CD4-positive, alpha-beta T cell treated with Interleukin-1 beta for 1 hour (primary cell): ENCODE results near the gene ZXDC.

Experiments used
- DNase-seq, 2 donors: peaks; one replicate each; pipeline ENCODE4 v3.0.0-alpha.2; 2020 to 2022

The ZXDC gene

DNA sequence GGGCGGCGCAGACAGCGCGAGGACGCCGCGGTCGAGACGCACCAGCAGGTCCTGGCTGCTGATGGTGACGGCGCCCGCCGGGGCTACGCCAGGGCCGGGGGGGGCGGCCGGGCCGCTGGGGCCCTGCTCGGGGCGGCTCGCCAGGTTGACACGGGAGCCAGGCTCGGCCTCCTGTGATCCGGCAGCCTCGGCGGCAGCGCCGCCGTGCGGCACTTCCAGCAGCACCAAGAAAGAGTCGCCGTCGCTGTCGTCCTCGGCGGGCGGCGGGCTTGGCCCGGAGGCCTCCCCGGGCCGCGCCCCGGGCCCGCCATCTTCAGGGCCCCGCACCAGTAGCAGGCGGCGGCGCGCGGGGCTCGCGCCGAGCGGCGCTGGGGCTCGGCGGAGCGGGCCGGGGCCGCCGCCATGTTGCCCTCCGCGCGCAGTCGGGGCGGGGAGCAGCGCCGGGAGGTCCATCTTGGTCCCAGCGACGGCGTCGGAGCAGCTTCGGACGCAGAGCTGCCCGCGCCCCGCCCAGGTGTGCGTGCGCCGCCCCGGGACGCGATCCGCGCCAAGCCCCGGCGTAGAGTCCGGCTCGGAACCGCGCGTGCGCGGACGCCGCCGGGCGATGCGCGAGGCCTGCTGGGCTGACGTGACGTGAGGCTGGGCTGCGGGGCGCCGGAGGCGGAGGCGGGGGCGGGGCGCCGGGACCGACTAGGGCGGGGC lies at the start of gene ZXDC:
ZXDC (minus strand) TSS at position 479 of the 702 bp plus-strand sequence; CDS start at position 453, 26 bp downstream.
- peak; percentile 94 to 96 for DNase-seq

DNA sequence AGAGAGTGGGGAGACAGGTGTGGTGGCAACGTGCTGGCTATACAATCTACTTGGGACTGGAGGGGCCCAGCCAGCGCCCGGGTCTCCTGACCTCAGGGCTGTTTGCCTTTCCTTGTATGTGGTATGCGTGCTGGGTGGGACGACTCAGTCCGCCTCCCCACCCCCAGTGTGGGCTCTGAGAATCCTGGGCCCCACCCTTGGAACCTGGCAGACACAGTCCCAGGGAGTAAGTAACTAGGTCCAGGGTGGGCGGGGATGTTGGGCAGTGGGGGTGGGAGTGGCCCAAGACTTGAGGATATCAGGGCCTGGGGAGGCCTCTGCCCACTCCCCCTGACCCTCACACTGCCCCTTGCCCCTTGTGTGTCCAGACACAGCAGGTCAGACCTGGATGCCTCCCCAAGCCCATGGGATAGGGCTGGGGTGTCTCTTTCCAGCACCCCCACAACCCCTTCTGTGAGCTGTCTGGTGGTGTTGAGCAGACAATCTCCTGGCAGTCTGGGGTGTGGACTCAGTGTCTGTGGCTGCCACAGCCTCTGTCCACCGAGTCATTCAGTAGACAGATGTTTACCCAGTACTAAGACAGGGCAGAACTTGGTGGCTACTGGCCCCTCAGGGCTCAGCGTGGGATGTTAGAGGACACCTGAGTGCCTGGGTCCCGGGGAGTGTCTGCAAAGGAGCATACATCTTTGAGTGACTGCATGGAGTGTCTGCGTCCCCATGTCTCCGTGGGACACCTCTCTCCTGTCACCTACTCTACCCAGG lies 49.6 kb upstream of the ZXDC start:
- no peak for DNase-seq

DNA sequence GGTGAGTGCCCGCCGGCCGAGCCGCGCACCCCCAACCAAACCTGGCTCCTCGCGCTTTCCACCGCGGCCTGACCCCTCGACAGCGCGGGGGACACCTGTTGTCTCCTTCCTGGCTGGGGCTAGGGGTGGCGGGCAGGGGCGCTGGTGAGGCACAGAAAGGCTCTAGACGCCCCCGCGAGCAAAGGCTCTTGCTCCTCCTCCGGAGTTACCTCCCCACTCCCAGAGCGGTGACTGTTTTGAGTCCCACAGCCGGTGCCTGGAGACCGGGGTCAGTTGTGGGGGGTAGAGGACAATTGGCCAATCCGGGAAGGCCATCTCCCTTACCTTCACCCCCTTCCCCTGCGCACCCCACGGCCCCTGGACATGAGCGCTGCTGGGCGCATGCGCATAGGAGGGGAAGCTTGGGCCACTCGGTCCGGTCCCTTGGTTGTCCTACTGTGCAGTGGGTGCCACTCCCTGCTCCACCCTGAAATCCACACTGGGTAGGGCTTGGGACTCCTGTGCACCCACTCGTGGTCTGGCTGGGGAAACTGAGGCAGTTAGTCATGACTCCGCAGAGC lies 48.8 kb upstream of the ZXDC start:
- DNase-seq: no peak

GRCh38 chr3:126523745-126524428 lies 48.2 kb upstream of the ZXDC start, which contains the start of gene CHST13:
CHST13 (plus strand) TSS chr3:126524155; CDS start chr3:126524333, 178 bp downstream.
- DNase-seq: peak in 1 of 2 donors; percentile 26

GRCh38 chr3:126522363-126522788 lies 46.7 kb upstream of the ZXDC start:
- peak; percentile 22 to 38 for DNase-seq

DNA sequence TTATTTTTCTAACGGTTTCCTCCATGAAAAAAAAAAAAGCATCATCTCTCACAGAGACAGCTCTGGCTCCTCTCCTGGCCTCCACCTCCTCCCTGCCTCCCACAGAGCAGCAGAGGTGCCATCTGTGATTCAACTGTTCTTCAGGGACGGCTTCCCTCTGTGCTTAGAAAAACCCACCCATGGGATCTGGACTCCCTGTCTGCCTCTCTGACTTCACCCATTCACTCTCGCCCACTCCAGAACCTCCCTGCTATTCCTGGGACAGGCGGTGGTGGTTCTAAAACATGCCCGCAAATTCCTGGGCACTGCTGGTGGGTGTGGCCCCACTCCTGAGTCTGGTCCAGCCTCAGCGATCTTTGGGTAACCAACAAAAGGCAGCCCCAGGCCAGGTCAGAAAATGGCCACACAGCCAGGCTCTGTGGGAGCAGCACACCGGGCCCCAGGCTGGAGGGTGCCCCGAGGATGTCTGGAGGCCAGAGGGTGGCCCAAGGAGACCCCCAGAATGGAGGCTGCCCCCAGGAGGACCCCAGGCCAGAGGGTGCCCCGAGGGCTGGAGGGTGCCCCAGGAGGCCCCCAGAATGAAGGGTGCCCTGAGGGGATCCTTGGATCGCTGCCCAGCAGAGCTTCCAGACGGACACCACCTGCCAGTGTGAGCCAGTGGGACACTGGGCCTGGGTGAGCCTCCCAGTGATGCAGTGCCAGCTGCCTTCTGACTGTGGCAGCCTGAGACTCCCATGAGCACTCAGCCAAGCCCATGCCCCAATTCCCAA lies 45.6 kb upstream of the ZXDC start:
- no peak for DNase-seq

GRCh38 chr3:126519506-126520455 lies 44.1 kb upstream of the ZXDC start:
- DNase-seq: no peak

GRCh38 chr3:126518779-126519177 lies 43.1 kb upstream of the ZXDC start:
- DNase-seq: no peak

DNA sequence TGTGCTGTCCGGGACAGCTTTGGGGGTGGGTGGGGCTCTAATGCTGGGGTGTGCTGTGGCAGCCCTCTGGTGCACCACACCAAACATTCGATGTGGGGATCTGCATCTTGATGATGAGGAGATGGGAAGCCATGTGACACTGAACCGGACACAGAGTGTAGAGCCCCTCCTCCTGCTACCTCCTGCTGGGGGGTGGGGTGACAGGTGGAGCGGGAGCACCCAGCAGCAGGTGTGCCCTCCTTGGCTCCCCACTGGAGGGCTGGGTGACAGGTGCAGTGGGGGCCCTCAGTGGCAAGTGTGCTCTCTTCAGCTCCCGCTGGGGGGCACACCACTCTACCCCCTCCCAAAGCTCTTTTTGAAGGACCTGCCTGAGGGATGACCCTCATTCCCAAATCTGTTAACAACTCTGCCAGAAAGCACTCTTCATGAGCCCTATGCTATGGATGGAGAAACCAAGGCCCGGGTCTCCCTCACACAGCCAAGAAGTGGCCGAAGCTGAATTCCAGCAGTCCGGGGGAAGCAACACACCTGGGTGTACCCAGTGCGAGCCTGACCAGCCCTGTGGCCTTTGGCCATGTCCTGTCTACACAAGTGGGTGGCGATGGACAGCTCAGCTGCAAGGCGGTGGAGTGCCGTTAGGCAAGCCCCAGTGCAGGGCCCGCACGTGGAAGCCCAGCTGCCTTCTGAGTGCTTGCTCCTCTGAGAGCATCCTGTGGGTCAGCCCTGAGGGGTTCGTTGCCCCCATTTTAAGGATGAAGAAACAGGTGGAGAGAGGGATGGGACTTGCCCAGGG lies 42.5 kb upstream of the ZXDC start:
- DNase-seq: no peak

- no peak for DNase-seq
Observed at GRCh38 chr3:126517291-126517951, 41.7 kb upstream of the ZXDC start, which contains the start of gene UROC1. UROC1 (minus strand) TSS chr3:126517773; CDS start chr3:126517719, 54 bp downstream.

DNA sequence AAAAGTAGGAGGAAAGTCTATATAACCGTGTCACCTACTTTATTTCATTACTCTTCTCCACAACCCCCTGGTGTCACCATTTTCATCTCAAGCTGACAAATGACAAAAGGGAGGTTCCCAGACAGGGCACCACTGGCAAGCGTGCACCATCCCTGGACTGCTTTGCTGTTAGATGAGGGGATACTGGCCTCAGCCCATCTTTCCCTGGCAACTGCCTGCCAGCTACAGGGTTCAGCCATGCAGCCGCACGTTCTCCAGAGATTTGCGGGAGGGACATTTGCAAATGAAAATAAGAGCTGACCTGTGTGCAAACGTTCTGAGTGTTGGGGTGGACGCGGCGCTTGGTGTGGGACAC lies 41.2 kb upstream of the ZXDC start:
- DNase-seq: no peak

DNA sequence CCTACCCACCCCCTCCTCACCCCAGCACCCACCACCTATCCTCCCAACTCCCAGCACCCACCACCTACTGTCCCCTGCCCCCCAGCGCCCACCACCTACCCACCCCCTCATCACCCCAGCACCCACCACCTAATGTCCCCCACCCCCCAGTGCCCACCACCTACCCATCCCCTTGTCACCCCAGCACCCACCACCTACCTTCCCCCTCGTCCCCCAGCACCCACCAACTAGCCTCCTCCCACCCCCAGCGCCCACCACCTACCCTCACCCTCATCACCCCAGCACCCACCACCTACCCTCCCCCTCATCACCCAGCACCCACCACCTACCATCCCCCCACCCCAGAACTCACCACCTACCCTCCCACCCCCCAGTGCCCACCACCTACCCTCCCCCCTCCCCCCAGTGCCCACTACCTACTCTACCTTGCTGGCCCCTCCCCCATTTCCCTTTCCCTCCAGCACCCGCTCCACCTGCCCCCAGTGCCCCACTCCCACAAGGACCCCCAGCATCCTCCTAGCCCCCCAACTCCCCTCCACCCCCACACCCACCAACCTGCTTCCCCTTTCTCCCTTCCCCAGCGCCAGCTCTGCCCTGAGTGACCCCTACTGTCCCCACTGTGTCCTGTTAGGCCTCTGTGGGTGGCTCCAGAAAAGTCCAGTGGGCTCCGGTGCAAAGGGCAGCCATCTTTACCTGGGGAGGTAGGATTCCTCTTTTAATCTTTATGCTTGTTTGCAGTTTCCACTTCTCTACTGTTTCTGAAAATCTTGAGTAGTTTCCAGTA lies 40.7 kb upstream of the ZXDC start:
- DNase-seq: no peak

- DNase-seq: no peak
Observed at GRCh38 chr3:126515066-126515706, 39.5 kb upstream of the ZXDC start.

- DNase-seq: no peak
Observed at GRCh38 chr3:126514161-126514560, 38.5 kb upstream of the ZXDC start.

DNA sequence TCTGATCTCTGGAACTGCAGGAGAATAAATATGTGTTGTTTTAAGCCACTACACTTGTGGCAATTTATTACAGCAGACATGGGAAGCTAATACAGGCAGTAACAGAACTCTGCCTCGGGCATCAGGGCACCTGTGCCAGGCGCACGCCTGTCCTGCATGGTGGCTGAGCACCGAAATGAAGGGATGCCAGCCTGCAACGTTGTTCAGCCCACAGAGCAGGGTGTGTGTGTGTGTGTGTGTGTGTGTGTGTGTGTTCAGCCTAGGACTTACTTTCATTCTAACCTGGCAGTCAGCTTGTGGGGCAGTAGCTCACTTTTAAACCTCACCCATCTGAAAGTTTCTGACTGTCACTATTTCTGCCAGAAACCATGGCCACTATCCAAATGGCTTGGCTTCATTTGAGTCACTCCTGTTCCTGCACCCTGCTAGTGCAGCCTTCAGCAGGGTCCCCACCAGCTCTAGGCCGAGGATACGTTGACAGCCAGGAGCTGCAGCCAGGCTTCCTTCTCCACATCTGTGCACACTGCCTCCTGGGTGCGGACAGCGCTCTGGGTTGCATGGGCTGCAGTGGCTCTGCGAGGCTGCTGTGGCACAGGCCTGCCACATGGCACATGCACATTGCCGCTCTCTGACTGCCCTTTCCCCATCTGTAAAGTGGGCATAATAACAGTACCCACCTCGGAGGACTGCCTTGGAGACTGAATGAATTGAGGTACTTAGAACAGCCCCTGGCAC lies 37.4 kb upstream of the ZXDC start:
- no peak for DNase-seq

DNA sequence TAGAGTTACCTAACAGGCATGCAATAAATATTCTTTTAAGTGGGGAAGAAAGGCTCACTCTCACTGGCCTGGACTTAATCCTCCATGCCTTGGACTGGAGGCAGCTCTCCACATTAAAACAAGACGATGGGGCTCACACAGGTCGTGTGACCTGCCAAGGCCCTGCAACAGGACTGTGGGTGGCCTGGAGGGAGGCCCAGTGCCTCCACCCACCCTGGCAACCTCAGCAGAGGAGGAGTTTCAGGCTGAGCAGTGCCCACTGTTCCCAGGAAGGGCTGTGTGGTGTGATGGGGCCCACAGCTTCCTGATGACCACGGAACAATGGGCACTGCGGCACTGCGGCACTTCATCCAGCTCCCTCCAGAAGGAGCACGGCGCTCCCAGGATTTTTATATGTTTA lies 36.3 kb upstream of the ZXDC start:
- no peak for DNase-seq

DNA sequence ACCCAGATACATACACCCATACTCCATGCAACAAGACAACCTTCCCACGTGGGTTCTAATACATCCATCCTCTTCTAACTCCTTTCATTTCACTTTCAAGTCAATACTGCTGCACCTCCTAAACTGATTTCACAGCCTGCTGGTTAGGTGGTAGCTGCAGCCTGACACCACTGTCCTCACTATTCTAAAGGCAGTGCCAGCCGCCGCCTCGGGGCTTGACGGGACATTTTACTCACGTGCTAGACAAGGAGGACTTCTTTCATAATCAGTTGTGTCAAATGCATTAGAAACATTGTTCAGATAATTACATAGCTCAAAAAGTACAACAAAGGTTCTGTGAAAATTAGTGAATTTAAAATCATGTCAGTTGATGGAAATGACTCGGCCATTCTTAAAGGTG lies 35.6 kb upstream of the ZXDC start:
- DNase-seq: no peak
